Epidermal melanocyte (primary cell): Measurements from ENCODE around the gene CCR7.

Source experiments
- DNase-seq: peaks from one replicate; pipeline ENCODE4 v3.0.0; 2011; ENCODE audit warnings: low spot score; ENCODE audit not compliant: insufficient read length

Gene CCR7

GRCh38 chr17:40516581-40517285, 48.5 kb downstream of the CCR7 start:
- DNase-seq = no peak

- DNase-seq = no peak
These were observed 49.7 kb downstream of the CCR7 start for GRCh38 chr17:40515491-40516041.

GRCh38 chr17:40515011-40515410, 50.3 kb downstream of the CCR7 start:
- DNase-seq = no peak

- DNase-seq = no peak
These were observed 51.0 kb downstream of the CCR7 start for GRCh38 chr17:40514013-40514875.

GRCh38 chr17:40511667-40512220, 53.5 kb downstream of the CCR7 start:
- DNase-seq = no peak

GRCh38 chr17:40511136-40511535, 54.1 kb downstream of the CCR7 start:
- no peak for DNase-seq

GRCh38 chr17:40510328-40510648, 55.0 kb downstream of the CCR7 start:
- DNase-seq = no peak

- no peak for DNase-seq
These were observed 55.5 kb downstream of the CCR7 start for GRCh38 chr17:40509626-40510327.

- DNase-seq = no peak
These were observed 58.5 kb downstream of the CCR7 start for GRCh38 chr17:40506786-40507185.
